ENCODE results near the gene ZRANB1. TPM values are rescaled to one million over a fixed set of nuclear protein-coding genes. Genes with fewer than 3 reads are reported as not detected.
A peak's percentile ranks its signal among the peaks of the same experiment; 100 is the strongest.

Gene ZRANB1
- total and polyA plus RNA-seq, 2 donors (not counting 1 experiment from before 2014, with no cell fraction given) = 26.5 to 39.3 TPM

- H3K4me2 ChIP-seq (ENCODE audit: extremely low read depth, insufficient read depth, low read length) = no peak overlapping the region
- H3K4me1 ChIP-seq (ENCODE audit: control insufficient read depth, extremely low read depth, insufficient read depth, low read length) = peaks cover 6% of the 10 kb centered on the region
- no peak overlapping the region for H3K9ac ChIP-seq (ENCODE audit: insufficient read depth, low read length)
- DNase-seq (ENCODE audit: low read depth in 2 of 2) = peak in 1 of 2 donors; percentile 28
- peaks cover 28% of the 10 kb centered on the region for H3K79me2 ChIP-seq (ENCODE audit: control insufficient read depth, insufficient read depth, low read length)
- no peak overlapping the region for H2AFZ ChIP-seq (ENCODE audit: low read length)
- peaks cover 12% of the 10 kb centered on the region for H3K36me3 ChIP-seq (ENCODE audit: control insufficient read depth, insufficient read depth, low read length)
- H3K9me3 ChIP-seq (ENCODE audit: control insufficient read depth, insufficient read depth, low read depth, low read length) = no peaks in the 10 kb centered on the region
- no peaks in the 10 kb centered on the region for H4K20me1 ChIP-seq (ENCODE audit: control insufficient read depth, extremely low read depth, insufficient read depth, low read length)
- peak overlapping the region; percentile 2 for H3K27ac ChIP-seq (ENCODE audit: insufficient read depth, low read length)
- TF ChIP-seq CTCF (conservative IDR thresholded peaks at IDR 0.05 in 1 of 2, IDR thresholded peaks at IDR 0.05 in 1 of 2; ENCODE audit: low read depth in 1 of 2, low read length in 2 of 2) (no peak), EZH2 (IDR thresholded peaks at IDR 0.05; ENCODE audit: low read length, missing control alignments) (no peak)
- no peaks in the 10 kb centered on the region for H3K27me3 ChIP-seq (ENCODE audit: control insufficient read depth, insufficient read depth, low read length)
- no peak overlapping the region for H3K4me3 ChIP-seq (replicated peaks in 1 of 4; ENCODE audit: control extremely low read depth in 1 of 4, insufficient read depth in 1 of 4, low read depth in 3 of 4, low read length in 4 of 4)
These were observed 29.4 kb downstream of the ZRANB1 start for GRCh38 chr10:124971276-124971675.

- peaks cover 6% of the 10 kb centered on the region for H3K36me3 ChIP-seq (ENCODE audit: control insufficient read depth, insufficient read depth, low read length)
- H3K9me3 ChIP-seq (ENCODE audit: control insufficient read depth, insufficient read depth, low read depth, low read length) = no peaks in the 10 kb centered on the region
- no peaks in the 10 kb centered on the region for H3K27me3 ChIP-seq (ENCODE audit: control insufficient read depth, insufficient read depth, low read length)
- peaks cover 6% of the 10 kb centered on the region for H3K4me1 ChIP-seq (ENCODE audit: control insufficient read depth, extremely low read depth, insufficient read depth, low read length)
- no peak for DNase-seq (ENCODE audit: low read depth in 2 of 2)
- H3K27ac ChIP-seq (ENCODE audit: insufficient read depth, low read length) = no peak overlapping the region
- H3K4me2 ChIP-seq (ENCODE audit: extremely low read depth, insufficient read depth, low read length) = no peak overlapping the region
- H3K4me3 ChIP-seq (replicated peaks in 1 of 4; ENCODE audit: control extremely low read depth in 1 of 4, insufficient read depth in 1 of 4, low read depth in 3 of 4, low read length in 4 of 4) = no peak overlapping the region
- H3K79me2 ChIP-seq (ENCODE audit: control insufficient read depth, insufficient read depth, low read length) = peaks cover 18% of the 10 kb centered on the region
- H3K9ac ChIP-seq (ENCODE audit: insufficient read depth, low read length) = no peak overlapping the region
- H2AFZ ChIP-seq (ENCODE audit: low read length) = no peak overlapping the region
- no peak for TF ChIP-seq EZH2 (IDR thresholded peaks at IDR 0.05; ENCODE audit: low read length, missing control alignments)
- TF ChIP-seq CTCF (conservative IDR thresholded peaks at IDR 0.05 in 1 of 2, IDR thresholded peaks at IDR 0.05 in 1 of 2; ENCODE audit: low read depth in 1 of 2, low read length in 2 of 2) = no peak
- no peaks in the 10 kb centered on the region for H4K20me1 ChIP-seq (ENCODE audit: control insufficient read depth, extremely low read depth, insufficient read depth, low read length)
These were observed 30.7 kb downstream of the ZRANB1 start for GRCh38 chr10:124972637-124973036.

GRCh38 chr10:124974131-124974530 lies 32.2 kb downstream of the ZRANB1 start:
- Histone ChIP-seq H3K36me3 (ENCODE audit: control insufficient read depth, insufficient read depth, low read length) (peaks cover 6% of the 10 kb centered on the region), H3K79me2 (ENCODE audit: control insufficient read depth, insufficient read depth, low read length) (peaks cover 12% of the 10 kb centered on the region), H3K4me1 (ENCODE audit: control insufficient read depth, extremely low read depth, insufficient read depth, low read length) (peaks cover 6% of the 10 kb centered on the region), H3K9ac (ENCODE audit: insufficient read depth, low read length) (no peak overlapping the region), H3K27ac (ENCODE audit: insufficient read depth, low read length) (no peak overlapping the region), H3K4me3 (replicated peaks in 1 of 4; ENCODE audit: control extremely low read depth in 1 of 4, insufficient read depth in 1 of 4, low read depth in 3 of 4, low read length in 4 of 4) (no peak overlapping the region), H3K4me2 (ENCODE audit: extremely low read depth, insufficient read depth, low read length) (no peak overlapping the region), H2AFZ (ENCODE audit: low read length) (no peak overlapping the region), H4K20me1 (ENCODE audit: control insufficient read depth, extremely low read depth, insufficient read depth, low read length) (no peaks in the 10 kb centered on the region), H3K27me3 (ENCODE audit: control insufficient read depth, insufficient read depth, low read length) (no peaks in the 10 kb centered on the region), H3K9me3 (ENCODE audit: control insufficient read depth, insufficient read depth, low read depth, low read length) (no peaks in the 10 kb centered on the region)
- DNase-seq (ENCODE audit: low read depth in 2 of 2) = no peak
- TF ChIP-seq EZH2 (IDR thresholded peaks at IDR 0.05; ENCODE audit: low read length, missing control alignments) (no peak), CTCF (conservative IDR thresholded peaks at IDR 0.05 in 1 of 2, IDR thresholded peaks at IDR 0.05 in 1 of 2; ENCODE audit: low read depth in 1 of 2, low read length in 2 of 2) (no peak)

All from fibroblast of lung (primary cell).